Esophagus squamous epithelium (tissue), 4 donors: ENCODE data around the gene COMMD3.

ENCODE experiments used
- POLR2A ChIP-seq, 4 donors: fragments of 450-650 bp; IDR thresholded peaks; one replicate each; pipeline ENCODE4 v1.6.1; 2017; ENCODE audit warnings: antibody characterized with exemption in 4 of 4, mild to moderate bottlenecking in 4 of 4, moderate library complexity in 3 of 4
- TF ChIP-seq, protein P1 (sequence below), 6 experiments: fragments of 450-650 bp in 4 of 6; fragments of 200-600 bp in 2 of 6; sonication (generic) in 2 of 6; IDR thresholded peaks; one replicate each; pipeline ENCODE4 v1.5.1; 2016 to 2019; ENCODE audit warnings: antibody characterized with exemption in 6 of 6, mild to moderate bottlenecking in 4 of 6, moderate library complexity in 4 of 6

DNA sequence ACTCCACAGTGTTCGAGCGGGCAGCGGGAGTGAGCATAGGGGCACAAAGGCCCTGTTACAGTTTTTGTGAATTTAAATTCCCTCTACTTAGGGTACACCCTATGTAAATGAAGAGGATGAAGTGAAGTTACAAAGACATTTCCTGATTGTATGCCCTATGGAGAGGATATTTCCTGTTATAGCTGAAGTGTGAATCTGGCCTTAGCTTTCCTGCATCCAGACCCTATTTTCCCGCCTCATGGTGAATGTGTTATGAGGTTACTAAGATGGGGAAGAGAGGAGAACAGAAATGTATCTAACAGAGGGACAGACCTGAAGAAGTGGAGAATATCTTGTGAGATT, 37.8 kb upstream of the COMMD3 start:
- TF ChIP-seq, protein P1, sequence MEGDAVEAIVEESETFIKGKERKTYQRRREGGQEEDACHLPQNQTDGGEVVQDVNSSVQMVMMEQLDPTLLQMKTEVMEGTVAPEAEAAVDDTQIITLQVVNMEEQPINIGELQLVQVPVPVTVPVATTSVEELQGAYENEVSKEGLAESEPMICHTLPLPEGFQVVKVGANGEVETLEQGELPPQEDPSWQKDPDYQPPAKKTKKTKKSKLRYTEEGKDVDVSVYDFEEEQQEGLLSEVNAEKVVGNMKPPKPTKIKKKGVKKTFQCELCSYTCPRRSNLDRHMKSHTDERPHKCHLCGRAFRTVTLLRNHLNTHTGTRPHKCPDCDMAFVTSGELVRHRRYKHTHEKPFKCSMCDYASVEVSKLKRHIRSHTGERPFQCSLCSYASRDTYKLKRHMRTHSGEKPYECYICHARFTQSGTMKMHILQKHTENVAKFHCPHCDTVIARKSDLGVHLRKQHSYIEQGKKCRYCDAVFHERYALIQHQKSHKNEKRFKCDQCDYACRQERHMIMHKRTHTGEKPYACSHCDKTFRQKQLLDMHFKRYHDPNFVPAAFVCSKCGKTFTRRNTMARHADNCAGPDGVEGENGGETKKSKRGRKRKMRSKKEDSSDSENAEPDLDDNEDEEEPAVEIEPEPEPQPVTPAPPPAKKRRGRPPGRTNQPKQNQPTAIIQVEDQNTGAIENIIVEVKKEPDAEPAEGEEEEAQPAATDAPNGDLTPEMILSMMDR (IDR thresholded peaks at IDR 0.05), result no peak
- no peak for TF ChIP-seq POLR2A (IDR thresholded peaks at IDR 0.05)
